ENCODE data around the gene DENND6B.

DNA sequence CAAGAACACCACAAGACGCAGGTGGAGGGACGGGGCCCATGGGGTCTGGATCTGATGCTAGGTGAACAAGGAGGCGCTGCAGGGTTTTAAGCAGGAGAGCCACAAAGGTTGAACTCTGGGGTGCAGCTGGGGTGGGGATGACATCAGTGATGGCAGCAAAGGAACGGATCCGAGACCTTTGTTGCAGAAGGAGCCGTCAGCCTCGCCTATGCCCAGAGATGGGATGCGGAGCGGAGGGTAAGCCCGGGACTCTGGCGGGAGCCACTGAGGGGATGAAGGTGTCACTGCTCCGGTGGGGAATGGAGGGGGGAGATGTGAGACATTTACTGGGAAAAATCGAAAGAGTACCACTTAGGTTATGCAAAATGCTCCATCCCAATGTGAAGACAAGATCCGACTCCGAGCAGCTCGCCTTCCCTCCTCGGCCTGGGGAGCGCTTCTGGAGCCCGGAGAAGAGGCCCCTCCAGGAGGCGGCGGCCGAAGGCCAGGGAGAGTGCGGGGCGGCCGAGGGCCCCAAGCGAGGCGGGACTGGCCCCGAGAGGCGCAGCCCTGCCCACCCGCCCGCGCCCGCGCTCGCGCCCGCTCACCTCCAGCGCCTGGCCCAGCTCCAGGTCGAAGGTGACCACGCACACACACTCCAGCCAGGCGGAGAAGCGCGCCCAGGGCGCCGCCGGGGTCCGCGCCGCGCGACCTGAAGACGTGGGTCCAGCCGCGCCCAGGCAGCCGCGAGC lies 422 bp downstream of the DENND6B start:
- TF ChIP-seq, protein P1, sequence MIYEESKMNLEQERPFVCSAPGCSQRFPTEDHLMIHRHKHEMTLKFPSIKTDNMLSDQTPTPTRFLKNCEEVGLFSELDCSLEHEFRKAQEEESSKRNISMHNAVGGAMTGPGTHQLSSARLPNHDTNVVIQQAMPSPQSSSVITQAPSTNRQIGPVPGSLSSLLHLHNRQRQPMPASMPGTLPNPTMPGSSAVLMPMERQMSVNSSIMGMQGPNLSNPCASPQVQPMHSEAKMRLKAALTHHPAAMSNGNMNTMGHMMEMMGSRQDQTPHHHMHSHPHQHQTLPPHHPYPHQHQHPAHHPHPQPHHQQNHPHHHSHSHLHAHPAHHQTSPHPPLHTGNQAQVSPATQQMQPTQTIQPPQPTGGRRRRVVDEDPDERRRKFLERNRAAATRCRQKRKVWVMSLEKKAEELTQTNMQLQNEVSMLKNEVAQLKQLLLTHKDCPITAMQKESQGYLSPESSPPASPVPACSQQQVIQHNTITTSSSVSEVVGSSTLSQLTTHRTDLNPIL (CRISPR knock-in tag; IDR thresholded peaks at IDR 0.05; ENCODE audit: low read depth) = no peak
- TF ChIP-seq, protein P2, sequence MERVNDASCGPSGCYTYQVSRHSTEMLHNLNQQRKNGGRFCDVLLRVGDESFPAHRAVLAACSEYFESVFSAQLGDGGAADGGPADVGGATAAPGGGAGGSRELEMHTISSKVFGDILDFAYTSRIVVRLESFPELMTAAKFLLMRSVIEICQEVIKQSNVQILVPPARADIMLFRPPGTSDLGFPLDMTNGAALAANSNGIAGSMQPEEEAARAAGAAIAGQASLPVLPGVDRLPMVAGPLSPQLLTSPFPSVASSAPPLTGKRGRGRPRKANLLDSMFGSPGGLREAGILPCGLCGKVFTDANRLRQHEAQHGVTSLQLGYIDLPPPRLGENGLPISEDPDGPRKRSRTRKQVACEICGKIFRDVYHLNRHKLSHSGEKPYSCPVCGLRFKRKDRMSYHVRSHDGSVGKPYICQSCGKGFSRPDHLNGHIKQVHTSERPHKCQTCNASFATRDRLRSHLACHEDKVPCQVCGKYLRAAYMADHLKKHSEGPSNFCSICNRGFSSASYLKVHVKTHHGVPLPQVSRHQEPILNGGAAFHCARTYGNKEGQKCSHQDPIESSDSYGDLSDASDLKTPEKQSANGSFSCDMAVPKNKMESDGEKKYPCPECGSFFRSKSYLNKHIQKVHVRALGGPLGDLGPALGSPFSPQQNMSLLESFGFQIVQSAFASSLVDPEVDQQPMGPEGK (CRISPR knock-in tag; IDR thresholded peaks at IDR 0.05; ENCODE audit: borderline replicate concordance) = no peak
- TF ChIP-seq ZNF565 (CRISPR knock-in tag; conservative IDR thresholded peaks at IDR 0.05; ENCODE audit: low read depth) (no peak), OSR1 (CRISPR knock-in tag; IDR thresholded peaks at IDR 0.05) (no peak), ZFP3 (CRISPR knock-in tag; IDR thresholded peaks at IDR 0.05) (no peak), ARNTL (CRISPR knock-in tag; IDR thresholded peaks at IDR 0.05; ENCODE audit: borderline replicate concordance, low read depth) (no peak)
- TF ChIP-seq, protein P3, sequence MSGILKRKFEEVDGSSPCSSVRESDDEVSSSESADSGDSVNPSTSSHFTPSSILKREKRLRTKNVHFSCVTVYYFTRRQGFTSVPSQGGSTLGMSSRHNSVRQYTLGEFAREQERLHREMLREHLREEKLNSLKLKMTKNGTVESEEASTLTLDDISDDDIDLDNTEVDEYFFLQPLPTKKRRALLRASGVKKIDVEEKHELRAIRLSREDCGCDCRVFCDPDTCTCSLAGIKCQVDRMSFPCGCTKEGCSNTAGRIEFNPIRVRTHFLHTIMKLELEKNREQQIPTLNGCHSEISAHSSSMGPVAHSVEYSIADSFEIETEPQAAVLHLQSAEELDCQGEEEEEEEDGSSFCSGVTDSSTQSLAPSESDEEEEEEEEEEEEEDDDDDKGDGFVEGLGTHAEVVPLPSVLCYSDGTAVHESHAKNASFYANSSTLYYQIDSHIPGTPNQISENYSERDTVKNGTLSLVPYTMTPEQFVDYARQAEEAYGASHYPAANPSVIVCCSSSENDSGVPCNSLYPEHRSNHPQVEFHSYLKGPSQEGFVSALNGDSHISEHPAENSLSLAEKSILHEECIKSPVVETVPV (CRISPR knock-in tag; IDR thresholded peaks at IDR 0.05) = no peak
